Measurements from ENCODE around the gene SHISA9.
"Not testable (repeated sequence)": the region's sequence is repeated elsewhere in the genome, so short reads cannot be mapped to it uniquely, and the experiment has no call there.

The SHISA9 gene

GRCh38 chr16:12900599-12901203, 697 bp upstream of the SHISA9 start:
- no peak for DNase-seq

- DNase-seq: peak; percentile 45
Observed at GRCh38 chr16:12901204-12901596, 198 bp upstream of the SHISA9 start.

- no peak for DNase-seq
Observed at GRCh38 chr16:12902511-12903372, 1.3 kb downstream of the SHISA9 start.

- no peak for DNase-seq
Observed at GRCh38 chr16:12903407-12904328, 2.3 kb downstream of the SHISA9 start.

- DNase-seq: no peak
Observed at GRCh38 chr16:12904329-12904671, 2.9 kb downstream of the SHISA9 start.

- no peak for DNase-seq
Observed at GRCh38 chr16:12906271-12906670, 4.9 kb downstream of the SHISA9 start.

GRCh38 chr16:12906765-12907516, 5.5 kb downstream of the SHISA9 start:
- DNase-seq: no peak

- no peak for DNase-seq
Observed at GRCh38 chr16:12907670-12908233, 6.4 kb downstream of the SHISA9 start.

- DNase-seq: no peak
Observed at GRCh38 chr16:12917246-12917645, 15.8 kb downstream of the SHISA9 start.

GRCh38 chr16:12917653-12918052, 16.3 kb downstream of the SHISA9 start:
- no peak for DNase-seq

GRCh38 chr16:12920739-12921138, 19.3 kb downstream of the SHISA9 start:
- no peak for DNase-seq

- DNase-seq: not testable (repeated sequence)
Observed at GRCh38 chr16:12923640-12924039, 22.2 kb downstream of the SHISA9 start.

GRCh38 chr16:12925026-12925800, 23.8 kb downstream of the SHISA9 start:
- DNase-seq: no peak

- no peak for DNase-seq
Observed at GRCh38 chr16:12927591-12927990, 26.2 kb downstream of the SHISA9 start.

- no peak for DNase-seq
Observed at GRCh38 chr16:12930881-12931280, 29.5 kb downstream of the SHISA9 start.

GRCh38 chr16:12936391-12936790, 35.0 kb downstream of the SHISA9 start:
- DNase-seq: no peak

GRCh38 chr16:12941896-12942295, 40.5 kb downstream of the SHISA9 start:
- DNase-seq: no peak

- DNase-seq: no peak
Observed at GRCh38 chr16:12942861-12943260, 41.5 kb downstream of the SHISA9 start.

GRCh38 chr16:12944300-12944699, 42.9 kb downstream of the SHISA9 start:
- no peak for DNase-seq

- DNase-seq: peak; percentile 69
Observed at GRCh38 chr16:12951392-12951791, 50.0 kb downstream of the SHISA9 start.

GRCh38 chr16:12951976-12952375, 50.6 kb downstream of the SHISA9 start:
- DNase-seq: no peak

GRCh38 chr16:12958366-12958765, 57.0 kb downstream of the SHISA9 start:
- DNase-seq: no peak
